ENCODE measurements around the gene RSBN1. TPM values are rescaled to one million over a fixed set of nuclear protein-coding genes. Genes with fewer than 3 reads are reported as not detected.
"Not testable (repeated sequence)": the region's sequence is repeated elsewhere in the genome, so short reads cannot be mapped to it uniquely, and the experiment has no call there.

RSBN1 gene
- total RNA-seq, 1 donor from 2014 or later: 14.5 TPM

DNA sequence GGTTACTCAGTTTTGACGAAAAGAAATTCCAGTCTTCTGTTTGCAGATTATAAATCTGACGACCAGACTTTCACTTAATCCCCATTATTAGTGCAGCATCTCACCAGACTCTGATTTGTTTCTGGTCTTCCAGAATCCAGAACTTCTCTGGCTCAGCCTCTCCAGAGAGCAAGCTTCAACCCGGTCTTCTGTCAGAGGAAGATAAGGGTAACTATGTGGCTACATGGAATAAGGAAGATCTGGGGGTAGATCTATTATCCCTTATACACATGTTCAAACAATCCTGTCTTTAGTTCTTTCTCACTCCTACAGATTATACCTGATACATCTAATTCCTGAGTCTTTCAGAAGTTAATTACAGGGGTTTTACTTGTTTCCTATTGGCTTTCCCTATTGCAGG is 62.9 kb downstream of the RSBN1 start:
- no peak for DNase-seq (ENCODE audit: low spot score)

GRCh38 chr1:113747376-113747775 is 64.9 kb downstream of the RSBN1 start:
- DNase-seq (ENCODE audit: low spot score): no peak

DNA sequence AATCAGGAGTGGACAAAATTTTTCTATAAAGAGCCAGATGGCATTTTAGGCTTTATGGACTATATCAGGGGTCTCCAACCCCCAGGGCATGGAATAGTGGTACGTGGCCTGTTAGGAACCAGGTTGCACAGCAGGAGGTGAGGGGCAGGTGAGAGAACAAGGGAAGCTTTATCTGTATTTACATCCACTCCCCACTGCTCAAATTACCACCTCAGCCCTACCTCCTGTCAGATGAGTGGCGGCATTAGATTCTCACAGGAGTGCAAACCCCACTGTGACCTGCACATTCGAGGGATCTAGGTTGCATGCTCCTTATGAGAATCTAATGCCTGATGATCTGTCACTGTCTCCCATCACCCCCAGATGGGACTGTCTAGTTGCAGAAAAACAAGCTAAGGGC is 66.9 kb downstream of the RSBN1 start:
- DNase-seq (ENCODE audit: low spot score): no peak

GRCh38 chr1:113744114-113744513 is 68.2 kb downstream of the RSBN1 start:
- no peak for DNase-seq (ENCODE audit: low spot score)

DNA sequence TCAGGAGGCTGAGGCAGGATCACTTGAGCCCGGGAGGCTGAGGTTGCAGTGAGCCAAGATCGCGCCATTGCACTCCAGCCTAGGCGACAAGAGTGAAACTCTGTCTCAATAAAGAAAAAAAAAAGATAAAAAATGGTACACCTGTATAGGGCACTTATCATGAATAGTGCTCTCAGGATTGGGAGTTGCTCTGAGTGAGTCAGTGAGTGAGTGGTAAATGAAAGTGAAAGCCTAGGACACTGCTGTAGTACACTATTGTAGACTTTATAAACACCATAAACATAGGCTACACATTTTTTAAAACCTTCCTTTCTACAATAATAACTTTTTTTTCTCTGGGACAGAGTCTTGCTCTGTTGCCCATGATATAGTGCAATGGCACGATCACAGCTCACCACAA is 69.8 kb downstream of the RSBN1 start:
- DNase-seq (ENCODE audit: low spot score): no peak

DNA sequence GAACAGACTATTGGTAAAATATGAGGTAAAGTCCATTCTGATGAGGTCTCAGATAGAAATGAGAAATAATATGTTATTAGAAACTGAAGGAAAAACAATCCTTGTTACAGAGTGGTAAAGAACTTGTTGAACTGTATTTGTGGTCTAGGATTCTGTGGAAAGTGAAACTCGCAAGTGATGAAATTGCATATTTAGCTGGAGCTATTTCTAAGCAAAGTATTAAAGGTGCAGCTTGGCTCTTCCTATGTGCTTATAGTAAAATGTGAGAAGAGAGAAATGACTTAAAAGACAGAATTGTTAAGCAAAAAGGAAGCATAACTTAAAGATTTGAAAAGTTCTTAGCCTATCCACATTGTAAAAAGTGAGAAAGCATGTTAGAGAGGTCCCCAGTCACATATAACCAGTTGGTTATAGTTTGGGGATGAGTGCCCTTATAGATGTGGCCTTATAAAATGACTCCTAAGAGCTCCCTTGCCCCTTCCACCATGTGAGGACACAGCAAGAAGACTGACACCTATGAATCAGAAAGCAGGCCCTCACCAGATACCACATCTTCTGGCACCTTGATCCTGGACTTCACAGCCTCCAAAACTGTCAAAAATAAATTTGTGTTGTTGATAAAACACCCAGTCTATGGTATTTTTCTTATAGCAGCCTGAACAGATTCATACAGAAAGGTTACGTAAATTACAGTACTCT is 77.8 kb downstream of the RSBN1 start:
- no peak for DNase-seq (ENCODE audit: low spot score)

GRCh38 chr1:113732802-113733201 is 79.5 kb downstream of the RSBN1 start:
- DNase-seq (ENCODE audit: low spot score): no peak

DNA sequence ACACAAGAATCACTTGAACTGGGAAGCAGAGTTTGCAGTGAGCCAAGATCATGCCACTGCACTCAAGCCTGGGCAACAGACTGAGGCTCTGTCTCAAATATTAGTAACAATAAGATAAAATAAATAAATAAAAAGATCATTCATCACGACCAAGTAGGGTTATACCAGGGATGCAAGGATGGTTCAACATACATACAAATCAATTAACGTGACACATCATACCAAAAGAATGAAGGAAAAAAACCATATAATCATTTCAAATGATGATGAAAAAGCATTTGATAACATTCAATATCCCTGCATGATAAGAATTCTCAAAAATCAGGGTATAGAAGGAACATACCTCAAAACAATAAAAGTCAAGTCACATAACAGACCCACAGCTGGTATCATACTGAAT is 91.3 kb downstream of the RSBN1 start:
- DNase-seq (ENCODE audit: low spot score): no peak

DNA sequence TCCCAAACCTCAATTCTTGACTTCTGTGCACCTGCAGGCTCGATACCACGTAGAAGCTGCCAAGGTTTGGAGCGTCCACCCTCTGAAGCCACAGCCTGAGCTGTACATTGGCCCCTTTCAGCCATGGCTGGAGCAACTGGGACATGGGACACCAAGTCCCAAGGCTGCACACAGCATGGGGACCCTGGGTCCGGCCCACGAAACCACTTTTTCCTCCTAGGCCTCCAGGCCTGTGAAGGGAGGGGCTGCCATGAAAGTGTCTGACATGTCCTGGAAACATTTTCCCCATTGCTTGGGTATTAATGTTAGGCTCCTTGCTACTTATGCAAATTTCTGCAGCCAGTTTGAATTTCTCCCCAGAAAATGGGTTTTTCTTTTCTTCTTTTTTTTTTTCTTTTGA is 93.7 kb downstream of the RSBN1 start:
- DNase-seq (ENCODE audit: low spot score): not testable (repeated sequence)

DNA sequence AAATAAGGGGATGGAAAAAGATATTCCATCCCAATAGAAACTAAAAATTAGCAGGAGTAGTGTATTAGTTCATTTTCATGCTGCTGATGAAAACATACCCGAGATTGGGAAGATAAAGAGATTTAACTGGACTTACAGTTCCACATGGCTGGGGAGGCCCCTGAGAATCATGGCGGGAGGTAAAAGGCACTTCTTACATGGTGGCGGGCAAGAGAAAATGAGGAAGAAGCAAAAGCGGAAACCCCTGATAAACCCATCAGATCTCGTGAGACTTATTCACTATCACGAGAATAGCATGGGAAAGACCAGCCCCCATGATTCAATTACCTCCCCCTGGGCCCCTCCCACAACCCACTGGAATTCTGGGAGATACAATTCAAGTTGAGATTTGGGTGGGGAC is 94.8 kb downstream of the RSBN1 start:
- DNase-seq (ENCODE audit: low spot score): not testable (repeated sequence)

GRCh38 chr1:113714606-113715269 is 97.5 kb downstream of the RSBN1 start:
- no peak for DNase-seq (ENCODE audit: low spot score)

Other genes starting within 250 kb of the RSBN1 start
- gene PHTF1, start 53.0 kb downstream of the RSBN1 start, total RNA-seq: 14.7 TPM
- 3.7 TPM for gene PTPN22, start 59.2 kb upstream of the RSBN1 start, total RNA-seq
- gene BCL2L15, start 75.1 kb upstream of the RSBN1 start, total RNA-seq: 0.87 TPM
- gene AP4B1, start 92.3 kb upstream of the RSBN1 start, total RNA-seq: 8.5 TPM
- 5.8 TPM for gene DCLRE1B, start 92.8 kb upstream of the RSBN1 start, total RNA-seq
- 78.9 TPM for gene HIPK1, start 116.8 kb upstream of the RSBN1 start, total RNA-seq
- gene OLFML3, start 167.0 kb upstream of the RSBN1 start, total RNA-seq: 44.3 TPM

Measured in mesenteric fat pad (tissue), 1 donor.